Prostate gland (tissue), 2 donors: ENCODE measurements around the gene ABTB1. TPM values are rescaled to one million over a fixed set of nuclear protein-coding genes. Genes with fewer than 3 reads are reported as not detected.

Source experiments
- DNase-seq: peaks from one replicate; pipeline ENCODE4 v3.0.0-alpha.2; 2019; ENCODE audit warnings: low spot score
- H3K27ac ChIP-seq, 2 donors: fragments of 200-600 bp; sonication (generic); 2 replicates each; pipeline ENCODE4 v1.5.1; 2017 to 2019
- H3K27me3 ChIP-seq: fragments of 200-600 bp; sonication (generic); replicated peaks from 2 replicates; pipeline ENCODE4 v1.5.1; 2019; ENCODE audit not compliant: insufficient read depth
- H3K36me3 ChIP-seq, 2 donors: fragments of 200-600 bp; sonication (generic); 1 replicate in 1 of 2; 2 replicates in 1 of 2; pipeline versions ENCODE4 v1.5.1 to v1.8.1; 2017 to 2019
- H3K4me1 ChIP-seq: fragments of 200-600 bp; sonication (generic); replicated peaks from 2 replicates; pipeline ENCODE4 v1.5.1; 2019
- H3K4me3 ChIP-seq, 2 donors: fragments of 200-600 bp; sonication (generic); 2 replicates each; pipeline ENCODE4 v1.5.1; 2017 to 2019
- H3K9me3 ChIP-seq: fragments of 200-600 bp; sonication (generic); 2 replicates; pipeline ENCODE4 v1.5.1; 2017
- POLR2A ChIP-seq: fragments of 450-650 bp; IDR thresholded peaks from one replicate; pipeline ENCODE4 v1.6.1; 2016; ENCODE audit warnings: antibody characterized with exemption, mild to moderate bottlenecking
- POLR2AphosphoS5 ChIP-seq: sonication (generic); formaldehyde crosslinking; IDR thresholded peaks from one replicate; pipeline ENCODE4 v1.6.1; 2017; ENCODE audit warnings: antibody characterized with exemption
- WGBS: methylation state at CpG from one replicate; pipeline ENCODE4 v1.1.5; 2018; 5-methylcytosine and 5-hydroxymethylcytosine counted together
- intact Hi-C: fragments of 100-400 bp; cut with DNase I; formaldehyde crosslinking; loops from one replicate; pipeline ENCODE4 v1.14.2; 2022
- total RNA-seq, 2 donors: library from RNA; depleted of rRNA; stranded (reverse); fragments of >200 nt; gene quantifications; one replicate each; pipeline ENCODE4 v1.1.0, GENCODE V29; 2016
- TF ChIP-seq, protein P1 (sequence below), 4 experiments: fragments of 200-600 bp in 2 of 4; fragments of 450-650 bp in 2 of 4; sonication (generic) in 2 of 4; IDR thresholded peaks; 1 replicate in 3 of 4; 2 replicates in 1 of 4; pipeline ENCODE4 v1.5.1; 2016 to 2019; ENCODE audit warnings: antibody characterized with exemption in 4 of 4, mild to moderate bottlenecking in 2 of 4, moderate library complexity in 2 of 4

Gene ABTB1
- total RNA-seq, 2 donors from 2014 or later: 33.4 to 60.2 TPM

DNA sequence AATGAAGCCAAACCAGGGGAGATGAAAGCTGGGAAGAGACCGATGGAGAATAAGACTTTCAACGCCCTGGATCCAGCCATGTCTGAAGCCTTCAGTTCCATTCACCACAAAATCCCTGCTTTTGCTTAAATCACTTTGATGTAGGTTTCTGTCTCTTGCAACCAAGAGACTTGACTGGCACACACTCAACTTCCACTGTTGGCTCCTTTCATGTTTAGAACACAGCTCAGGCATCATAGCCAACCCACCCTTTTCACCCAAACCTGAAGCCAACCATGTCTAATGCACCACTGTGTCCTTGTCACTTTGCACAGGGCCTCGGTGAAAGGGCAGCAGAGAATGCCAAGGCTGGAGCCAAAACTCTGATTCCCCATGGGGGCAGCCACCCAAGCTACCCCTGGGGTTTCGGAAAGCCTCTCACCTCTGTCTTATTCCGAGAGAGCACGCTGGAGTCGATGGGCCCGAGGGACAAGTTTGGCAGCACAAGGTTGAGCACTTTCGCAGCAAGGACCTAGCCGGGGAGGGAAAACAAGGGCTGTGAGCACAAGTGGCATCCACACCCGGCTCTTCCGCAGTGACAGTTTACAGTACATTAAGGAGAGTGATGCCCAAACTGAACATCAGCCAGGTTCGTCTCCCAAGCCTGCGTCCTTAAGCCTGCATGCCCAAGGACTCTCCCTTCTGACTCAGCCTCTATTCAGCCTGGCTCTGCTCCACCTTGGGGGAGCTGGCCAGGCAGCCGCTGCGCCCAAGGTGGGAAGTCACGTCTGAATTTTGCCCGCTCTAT, 37.6 kb downstream of the ABTB1 start:
- no peaks in the 10 kb centered on the region for H3K4me1 ChIP-seq
- TF ChIP-seq POLR2AphosphoS5: no peak
- TF ChIP-seq POLR2A: no peak
- TF ChIP-seq, protein P1, sequence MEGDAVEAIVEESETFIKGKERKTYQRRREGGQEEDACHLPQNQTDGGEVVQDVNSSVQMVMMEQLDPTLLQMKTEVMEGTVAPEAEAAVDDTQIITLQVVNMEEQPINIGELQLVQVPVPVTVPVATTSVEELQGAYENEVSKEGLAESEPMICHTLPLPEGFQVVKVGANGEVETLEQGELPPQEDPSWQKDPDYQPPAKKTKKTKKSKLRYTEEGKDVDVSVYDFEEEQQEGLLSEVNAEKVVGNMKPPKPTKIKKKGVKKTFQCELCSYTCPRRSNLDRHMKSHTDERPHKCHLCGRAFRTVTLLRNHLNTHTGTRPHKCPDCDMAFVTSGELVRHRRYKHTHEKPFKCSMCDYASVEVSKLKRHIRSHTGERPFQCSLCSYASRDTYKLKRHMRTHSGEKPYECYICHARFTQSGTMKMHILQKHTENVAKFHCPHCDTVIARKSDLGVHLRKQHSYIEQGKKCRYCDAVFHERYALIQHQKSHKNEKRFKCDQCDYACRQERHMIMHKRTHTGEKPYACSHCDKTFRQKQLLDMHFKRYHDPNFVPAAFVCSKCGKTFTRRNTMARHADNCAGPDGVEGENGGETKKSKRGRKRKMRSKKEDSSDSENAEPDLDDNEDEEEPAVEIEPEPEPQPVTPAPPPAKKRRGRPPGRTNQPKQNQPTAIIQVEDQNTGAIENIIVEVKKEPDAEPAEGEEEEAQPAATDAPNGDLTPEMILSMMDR (IDR thresholded peaks at IDR 0.05): no peak
- no peaks in the 10 kb centered on the region for H3K9me3 ChIP-seq
- WGBS: 80% methylated on average over 18 of the region's 18 CpGs
- no peaks in the 10 kb centered on the region for H3K27me3 ChIP-seq
- intact Hi-C loops: no loop called here
- no peak overlapping the region for H3K4me3 ChIP-seq
- H3K36me3 ChIP-seq: no peaks in the 10 kb centered on the region
- no peak for DNase-seq
- no peak overlapping the region for H3K27ac ChIP-seq

GRCh38 chr3:127711021-127711695, 38.4 kb downstream of the ABTB1 start:
- 86% methylated on average over 14 of the region's 14 CpGs for WGBS
- TF ChIP-seq POLR2A (no peak), POLR2AphosphoS5 (no peak)
- TF ChIP-seq, protein P1 (IDR thresholded peaks at IDR 0.05): no peak
- Histone ChIP-seq H3K27ac (no peak overlapping the region), H3K4me1 (no peaks in the 10 kb centered on the region), H3K4me3 (no peak overlapping the region), H3K9me3 (no peaks in the 10 kb centered on the region), H3K36me3 (no peaks in the 10 kb centered on the region), H3K27me3 (no peaks in the 10 kb centered on the region)
- no peak for DNase-seq
- intact Hi-C loops: no loop called here

GRCh38 chr3:127711896-127712295, 39.1 kb downstream of the ABTB1 start:
- no peak overlapping the region for H3K27ac ChIP-seq
- intact Hi-C loops: no loop called here
- no peaks in the 10 kb centered on the region for H3K27me3 ChIP-seq
- no peak overlapping the region for H3K4me3 ChIP-seq
- no peaks in the 10 kb centered on the region for H3K9me3 ChIP-seq
- 96% methylated on average over 14 of the region's 14 CpGs for WGBS
- TF ChIP-seq POLR2A (no peak), POLR2AphosphoS5 (no peak)
- TF ChIP-seq, protein P1 (IDR thresholded peaks at IDR 0.05): no peak
- no peak for DNase-seq
- no peaks in the 10 kb centered on the region for H3K4me1 ChIP-seq
- H3K36me3 ChIP-seq: no peaks in the 10 kb centered on the region

GRCh38 chr3:127712461-127712860, 39.7 kb downstream of the ABTB1 start:
- Histone ChIP-seq H3K36me3 (no peaks in the 10 kb centered on the region), H3K4me3 (no peak overlapping the region), H3K4me1 (no peaks in the 10 kb centered on the region), H3K9me3 (no peaks in the 10 kb centered on the region), H3K27ac (no peak overlapping the region), H3K27me3 (no peaks in the 10 kb centered on the region)
- no peak for DNase-seq
- intact Hi-C loops: no loop called here
- TF ChIP-seq, protein P1 (IDR thresholded peaks at IDR 0.05): no peak
- TF ChIP-seq POLR2AphosphoS5: no peak
- TF ChIP-seq POLR2A: no peak
- WGBS: 76% methylated on average over 9 of the region's 9 CpGs
